HG03060 (cell line): ENCODE data around the gene CEACAM4.
"Not testable (repeated sequence)": the region's sequence is repeated elsewhere in the genome, so short reads cannot be mapped to it uniquely, and the experiment has no call there.

Experiments used
- ATAC-seq: cut with Tn5 transposase; IDR thresholded peaks from one replicate; pipeline ENCODE4 v1.9.1; 2021; ENCODE audit warnings: low read depth, moderate number of reproducible peaks; ENCODE audit not compliant: unreplicated experiment

The CEACAM4 gene

GRCh38 chr19:41626877-41627276 lies at the start of gene CEACAM4:
Gene CEACAM4, minus strand, starts transcription at chr19:41627074. Its CDS starts 111 bp downstream, at chr19:41626963.
- no peak for ATAC-seq

- ATAC-seq, result no peak
Observed at GRCh38 chr19:41671486-41671885, 44.6 kb upstream of the CEACAM4 start.

GRCh38 chr19:41670755-41671154 lies 43.9 kb upstream of the CEACAM4 start:
- ATAC-seq, result no peak

GRCh38 chr19:41668315-41668714 lies 41.4 kb upstream of the CEACAM4 start:
- no peak for ATAC-seq

- no peak for ATAC-seq
Observed at GRCh38 chr19:41666075-41666474, 39.2 kb upstream of the CEACAM4 start.

GRCh38 chr19:41657157-41657556 lies 30.3 kb upstream of the CEACAM4 start:
- no peak for ATAC-seq

GRCh38 chr19:41656756-41657155 lies 29.9 kb upstream of the CEACAM4 start:
- not testable (repeated sequence) for ATAC-seq

GRCh38 chr19:41652250-41652649 lies 25.4 kb upstream of the CEACAM4 start:
- no peak for ATAC-seq

GRCh38 chr19:41649827-41650226 lies 23.0 kb upstream of the CEACAM4 start:
- no peak for ATAC-seq

- no peak for ATAC-seq
Observed at GRCh38 chr19:41646589-41647204, 19.8 kb upstream of the CEACAM4 start.

GRCh38 chr19:41641879-41642485 lies 15.1 kb upstream of the CEACAM4 start:
- no peak for ATAC-seq

- ATAC-seq, result no peak
Observed at GRCh38 chr19:41638641-41639081, 11.8 kb upstream of the CEACAM4 start.

GRCh38 chr19:41637484-41637883 lies 10.6 kb upstream of the CEACAM4 start:
- ATAC-seq, result no peak

- no peak for ATAC-seq
Observed at GRCh38 chr19:41627966-41628675, 1.2 kb upstream of the CEACAM4 start.

- no peak for ATAC-seq
Observed at GRCh38 chr19:41626278-41626677, 596 bp downstream of the CEACAM4 start.

GRCh38 chr19:41624937-41625336 lies 1.9 kb downstream of the CEACAM4 start:
- ATAC-seq, result no peak

- no peak for ATAC-seq
Observed at GRCh38 chr19:41624515-41624914, 2.4 kb downstream of the CEACAM4 start.

- ATAC-seq, result no peak
Observed at GRCh38 chr19:41623360-41623759, 3.5 kb downstream of the CEACAM4 start.

- no peak for ATAC-seq
Observed at GRCh38 chr19:41621654-41622053, 5.2 kb downstream of the CEACAM4 start.

- ATAC-seq, result no peak
Observed at GRCh38 chr19:41621226-41621625, 5.6 kb downstream of the CEACAM4 start.

- no peak for ATAC-seq
Observed at GRCh38 chr19:41620171-41620570, 6.7 kb downstream of the CEACAM4 start.
